CD4-positive, alpha-beta T cell treated with Interleukin-21 for 1 hour (primary cell): ENCODE measurements around the gene ITGA5.

Source experiments
- DNase-seq: peaks from one replicate; pipeline ENCODE4 v3.0.0-alpha.2; 2020

The ITGA5 gene

GRCh38 chr12:54349679-54350078 is 69.4 kb downstream of the ITGA5 start:
- DNase-seq: no peak

GRCh38 chr12:54349036-54349435 is 70.0 kb downstream of the ITGA5 start:
- no peak for DNase-seq
